Measurements from ENCODE around the gene ANKRD55. TPM values are rescaled to one million over a fixed set of nuclear protein-coding genes. Genes with fewer than 3 reads are reported as not detected.

The ANKRD55 gene
- total RNA-seq, 1 donor from 2014 or later: not detected

GRCh38 chr5:56166671-56167385 lies 66.3 kb downstream of the ANKRD55 start:
- Mint-ChIP-seq H3K27ac (no peak overlapping the region), H3K4me3 (no peak overlapping the region), H3K27me3 (no peaks in the 10 kb centered on the region)

GRCh38 chr5:56164376-56164775 lies 68.8 kb downstream of the ANKRD55 start:
- Mint-ChIP-seq H3K4me1 (ENCODE audit: unreplicated experiment) (peaks cover 23% of the 10 kb centered on the region), H3K9me3 (no peaks in the 10 kb centered on the region), H3K27ac (peak overlapping the region; percentile 41), H3K27me3 (no peaks in the 10 kb centered on the region), H3K4me3 (no peak overlapping the region), H3K36me3 (no peaks in the 10 kb centered on the region)
- no peak for TF ChIP-seq CTCF (conservative IDR thresholded peaks at IDR 0.05)
- no peak for DNase-seq (ENCODE audit: extremely low spot score, unreplicated experiment)

More at GRCh38 chr5:56166671-56167385, 66.3 kb downstream of the ANKRD55 start:
- no peak for TF ChIP-seq CTCF (conservative IDR thresholded peaks at IDR 0.05)
- Mint-ChIP-seq H3K4me1 (ENCODE audit: unreplicated experiment) (peaks cover 19% of the 10 kb centered on the region), H3K9me3 (no peaks in the 10 kb centered on the region), H3K36me3 (no peaks in the 10 kb centered on the region)
- no peak for DNase-seq (ENCODE audit: extremely low spot score, unreplicated experiment)

GRCh38 chr5:56161927-56162326 lies 71.2 kb downstream of the ANKRD55 start:
- Mint-ChIP-seq H3K9me3 (no peaks in the 10 kb centered on the region), H3K4me3 (no peak overlapping the region), H3K27me3 (no peaks in the 10 kb centered on the region), H3K36me3 (no peaks in the 10 kb centered on the region), H3K4me1 (ENCODE audit: unreplicated experiment) (peaks cover 32% of the 10 kb centered on the region), H3K27ac (no peak overlapping the region)
- no peak for DNase-seq (ENCODE audit: extremely low spot score, unreplicated experiment)
- TF ChIP-seq CTCF (conservative IDR thresholded peaks at IDR 0.05): no peak

- no peaks in the 10 kb centered on the region for H3K36me3 Mint-ChIP-seq
- no peak overlapping the region for H3K4me3 Mint-ChIP-seq
- TF ChIP-seq CTCF (conservative IDR thresholded peaks at IDR 0.05): no peak
- H3K27me3 Mint-ChIP-seq: no peaks in the 10 kb centered on the region
- peaks cover 37% of the 10 kb centered on the region for H3K4me1 Mint-ChIP-seq (ENCODE audit: unreplicated experiment)
- H3K27ac Mint-ChIP-seq: no peak overlapping the region
- no peaks in the 10 kb centered on the region for H3K9me3 Mint-ChIP-seq
- DNase-seq (ENCODE audit: extremely low spot score, unreplicated experiment): no peak
Measured at GRCh38 chr5:56161439-56161823, 71.7 kb downstream of the ANKRD55 start.

- no peaks in the 10 kb centered on the region for H3K36me3 Mint-ChIP-seq
- H3K9me3 Mint-ChIP-seq: no peaks in the 10 kb centered on the region
- no peak overlapping the region for H3K4me3 Mint-ChIP-seq
- H3K27ac Mint-ChIP-seq: no peak overlapping the region
- H3K4me1 Mint-ChIP-seq (ENCODE audit: unreplicated experiment): peaks cover 42% of the 10 kb centered on the region
- DNase-seq (ENCODE audit: extremely low spot score, unreplicated experiment): no peak
- H3K27me3 Mint-ChIP-seq: no peaks in the 10 kb centered on the region
- no peak for TF ChIP-seq CTCF (conservative IDR thresholded peaks at IDR 0.05)
Measured at GRCh38 chr5:56160723-56161438, 72.2 kb downstream of the ANKRD55 start.

All from type B pancreatic cell (in vitro differentiated cells).